Endodermal cell (in vitro differentiated cells): ENCODE measurements around the gene HDAC5. TPM values are rescaled to one million over a fixed set of nuclear protein-coding genes. Genes with fewer than 3 reads are reported as not detected.

Experiments
- DNase-seq: peaks from one replicate; pipeline ENCODE4 v3.0.0-alpha.2; 2017
- H3K27ac ChIP-seq: 2 replicates; pipeline ENCODE4 v1.5.1; 2013; ENCODE audit warnings: mild to moderate bottlenecking, low read depth, low read length, moderate library complexity
- H3K27me3 ChIP-seq: 2 replicates; pipeline ENCODE4 v1.6.1; 2013; ENCODE audit warnings: mild to moderate bottlenecking, low read length, moderate library complexity; ENCODE audit not compliant: insufficient read depth, control insufficient read depth, poor library complexity, severe bottlenecking
- H3K36me3 ChIP-seq: 2 replicates; pipeline ENCODE4 v1.7.0; 2013; ENCODE audit warnings: mild to moderate bottlenecking, low read length, moderate library complexity; ENCODE audit not compliant: control insufficient read depth, insufficient read depth
- H3K4me1 ChIP-seq: one replicate; pipeline ENCODE4 v1.7.0; 2013; ENCODE audit warnings: low read length; ENCODE audit not compliant: control insufficient read depth, insufficient read depth
- H3K4me3 ChIP-seq: 2 replicates; pipeline ENCODE4 v1.5.1; 2013; ENCODE audit warnings: mild to moderate bottlenecking, low read length, moderate library complexity
- H3K9ac ChIP-seq: 2 replicates; pipeline ENCODE4 v1.6.1; 2013; ENCODE audit warnings: mild to moderate bottlenecking, low read length, moderate library complexity; ENCODE audit not compliant: poor library complexity, severe bottlenecking; ENCODE audit errors: extremely low read depth
- H3K9me3 ChIP-seq: 2 replicates; pipeline ENCODE4 v1.6.1; 2013; ENCODE audit warnings: mild to moderate bottlenecking, low read length, moderate library complexity; ENCODE audit not compliant: control insufficient read depth
- H3K27ac Mint-ChIP-seq: 2 replicates; pipeline ENCODE4 v1.8.0; 2020; ENCODE audit warnings: mixed read lengths
- H3K27me3 Mint-ChIP-seq: 2 replicates; pipeline ENCODE4 v1.8.0; 2021; ENCODE audit warnings: mild to moderate bottlenecking, mixed read lengths; ENCODE audit not compliant: insufficient read depth
- H3K36me3 Mint-ChIP-seq: 2 replicates; pipeline ENCODE4 v1.8.0; 2020; ENCODE audit warnings: low read depth, mixed read lengths
- H3K4me1 Mint-ChIP-seq: 2 replicates; pipeline ENCODE4 v1.8.0; 2020; ENCODE audit warnings: mixed read lengths
- H3K4me3 Mint-ChIP-seq: 2 replicates; pipeline ENCODE4 v1.8.0; 2020; ENCODE audit warnings: mild to moderate bottlenecking, moderate library complexity, mixed read lengths
- H3K9me3 Mint-ChIP-seq: 2 replicates; pipeline ENCODE4 v1.8.0; 2020; ENCODE audit warnings: mild to moderate bottlenecking, mixed read lengths
- CTCF ChIP-seq: fragments of 200-600 bp; sonication (generic); conservative IDR thresholded peaks from 2 replicates; pipeline ENCODE4 v1.5.0; 2021; ENCODE audit warnings: antibody characterized with exemption, mild to moderate bottlenecking
- WGBS, 2 experiments: methylation state at CpG; one replicate each; pipeline versions ENCODE4 v1.1.5 to v1.1.7; 2013; ENCODE audit warnings: missing lambda C conversion rate in 2 of 2, mixed read lengths in 1 of 2; ENCODE audit not compliant: insufficient coverage in 1 of 2, insufficient read length in 1 of 2; 5-methylcytosine and 5-hydroxymethylcytosine counted together
- total RNA-seq, 2 donors: library from RNA; stranded (reverse); fragmentation: NEBNext Ultra II Directional in 1 of 2; extraction: Animal tissue kit (Norgen Biotek cat#: 25700) in 1 of 2; gene quantifications; 2 replicates in 1 of 2; 3 replicates in 1 of 2; pipeline ENCODE4 v1.2.1, GENCODE V29; 2021

HDAC5 gene
- total RNA-seq, 2 donors from 2014 or later, result 36.9 to 64.6 TPM

DNA sequence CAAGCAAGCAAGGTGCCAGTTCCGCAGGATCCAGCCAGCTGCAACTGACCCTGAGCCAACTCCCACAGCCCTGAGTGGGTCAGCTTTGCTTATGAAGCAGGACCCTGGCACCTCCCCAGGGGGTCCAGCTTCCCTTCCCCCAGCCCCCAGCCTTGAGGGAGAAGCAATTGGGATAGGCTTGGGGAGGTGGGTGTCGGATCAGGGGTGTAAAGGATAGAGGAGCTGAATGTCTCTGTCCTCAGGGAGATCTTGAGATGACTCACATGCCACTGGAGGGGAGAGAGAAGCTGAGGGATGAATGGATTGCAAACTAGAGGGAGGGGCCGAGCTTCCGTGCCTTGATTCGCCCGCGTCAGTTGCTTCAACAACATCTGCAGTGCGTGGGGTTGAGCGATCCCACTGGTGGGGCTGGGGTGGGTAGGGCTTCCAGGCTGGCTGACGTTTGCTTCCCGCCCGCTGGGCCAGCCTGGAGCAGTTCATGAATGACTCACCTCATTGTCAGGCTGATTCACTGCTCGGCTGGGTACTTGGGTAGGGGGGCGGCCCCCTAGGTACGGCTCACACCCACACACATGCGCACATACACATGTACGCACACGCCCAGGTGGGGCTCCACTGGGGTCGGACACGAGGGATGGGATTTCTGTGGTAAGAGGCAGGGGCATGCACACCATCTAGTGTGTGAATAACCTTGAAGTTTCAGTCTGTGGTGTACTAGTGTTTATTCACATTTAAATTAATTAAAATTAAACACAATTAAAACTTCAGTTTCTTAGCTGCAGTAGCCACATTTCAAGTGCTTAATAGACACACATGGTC is 14.7 kb upstream of the HDAC5 start:
- Histone ChIP-seq H3K4me3 (peak overlapping the region; percentile 58), H3K36me3 (no peaks in the 10 kb centered on the region), H3K9ac (peak overlapping the region; percentile 7), H3K27ac (no peak overlapping the region), H3K4me1 (no peaks in the 10 kb centered on the region), H3K9me3 (no peaks in the 10 kb centered on the region), H3K27me3 (no peaks in the 10 kb centered on the region)
- 11 to 15% methylated on average over 8 to 16 of the region's 20 CpGs for WGBS, 2 experiments
- H3K4me1 Mint-ChIP-seq, result peaks cover 21% of the 10 kb centered on the region
- no peak for TF ChIP-seq CTCF
- DNase-seq, result peak; percentile 98
- no peaks in the 10 kb centered on the region for H3K27me3 Mint-ChIP-seq
- peaks cover 1% of the 10 kb centered on the region for H3K9me3 Mint-ChIP-seq
- peaks cover 2% of the 10 kb centered on the region for H3K36me3 Mint-ChIP-seq
- peak overlapping the region; percentile 53 for H3K4me3 Mint-ChIP-seq
- peak overlapping the region; percentile 89 for H3K27ac Mint-ChIP-seq

DNA sequence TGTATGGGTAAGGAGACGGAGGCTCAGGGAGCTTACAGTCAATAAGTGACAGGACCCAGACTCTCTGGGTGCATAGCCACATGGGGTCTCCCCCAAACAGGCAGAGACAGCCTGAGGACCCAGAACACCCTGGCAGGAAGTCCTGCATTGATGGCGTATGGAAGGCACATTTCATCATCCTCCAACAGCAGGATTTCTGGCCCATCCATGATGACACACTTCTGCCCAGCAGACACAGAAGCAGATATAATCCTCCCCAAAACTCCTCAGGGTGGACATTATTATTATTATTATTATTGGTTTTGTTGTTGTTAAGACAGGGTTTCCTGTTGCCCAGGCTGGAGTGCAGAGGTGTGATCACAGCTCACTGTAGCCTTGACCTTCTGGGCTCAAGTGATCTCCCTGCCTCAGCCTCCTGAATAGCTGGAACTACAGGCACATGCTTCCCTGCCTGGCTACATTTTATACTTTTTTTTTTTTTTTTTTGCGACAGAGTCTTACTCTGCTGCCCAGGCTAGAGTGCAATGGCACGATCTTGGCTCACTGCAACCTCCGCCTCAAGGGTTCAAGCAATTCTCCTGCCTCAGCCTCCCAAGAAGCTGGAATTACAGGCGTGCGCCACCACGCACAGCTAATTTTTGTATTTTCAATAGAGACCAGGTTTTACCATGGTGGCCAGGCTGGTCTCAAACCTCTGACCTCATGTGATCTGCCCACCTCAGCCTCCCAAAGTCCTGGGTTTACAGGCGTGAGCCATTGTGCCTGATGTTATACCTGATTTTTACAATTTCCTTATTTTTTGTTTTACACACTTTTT is 11.5 kb upstream of the HDAC5 start:
- 90 to 94% methylated on average over 7 to 9 of the region's 9 CpGs for WGBS, 2 experiments
- no peaks in the 10 kb centered on the region for H3K9me3 ChIP-seq
- no peak overlapping the region for H3K27ac ChIP-seq
- no peaks in the 10 kb centered on the region for H3K4me1 ChIP-seq
- no peaks in the 10 kb centered on the region for H3K27me3 Mint-ChIP-seq
- H3K36me3 Mint-ChIP-seq, result peaks cover 2% of the 10 kb centered on the region
- no peak for TF ChIP-seq CTCF
- no peak overlapping the region for H3K9ac ChIP-seq
- no peaks in the 10 kb centered on the region for H3K27me3 ChIP-seq
- H3K9me3 Mint-ChIP-seq, result peaks cover 1% of the 10 kb centered on the region
- H3K4me3 Mint-ChIP-seq, result no peak overlapping the region
- H3K36me3 ChIP-seq, result no peaks in the 10 kb centered on the region
- H3K4me1 Mint-ChIP-seq, result peaks cover 15% of the 10 kb centered on the region
- DNase-seq, result no peak
- H3K4me3 ChIP-seq, result no peak overlapping the region
- H3K27ac Mint-ChIP-seq, result no peak overlapping the region

- Histone ChIP-seq H3K9ac (no peak overlapping the region), H3K27ac (no peak overlapping the region), H3K27me3 (no peaks in the 10 kb centered on the region), H3K4me1 (no peaks in the 10 kb centered on the region), H3K36me3 (no peaks in the 10 kb centered on the region), H3K4me3 (no peak overlapping the region), H3K9me3 (no peaks in the 10 kb centered on the region)
- WGBS, 2 experiments, result 87 to 100% methylated on average over 4 of the region's 4 CpGs
- Mint-ChIP-seq H3K9me3 (peaks cover 1% of the 10 kb centered on the region), H3K4me1 (peaks cover 15% of the 10 kb centered on the region), H3K27ac (no peak overlapping the region), H3K36me3 (peaks cover 2% of the 10 kb centered on the region), H3K27me3 (no peaks in the 10 kb centered on the region), H3K4me3 (no peak overlapping the region)
- peak; percentile 48 for DNase-seq
- TF ChIP-seq CTCF, result no peak
Observed at GRCh38 chr17:44133918-44134476, 10.6 kb upstream of the HDAC5 start.
